Peyer's patch (tissue), 4 donors: ENCODE data around the gene OGFRL1.

Experiments used
- CTCF ChIP-seq, 6 experiments: fragments of 450-650 bp in 4 of 6; fragments of 200-600 bp in 2 of 6; sonication (generic) in 1 of 6; IDR thresholded peaks; one replicate each; pipeline ENCODE4 v1.5.1; 2017 to 2019; ENCODE audit warnings: antibody characterized with exemption in 6 of 6, mild to moderate bottlenecking in 3 of 6, moderate library complexity in 1 of 6
- POLR2A ChIP-seq, 2 donors: fragments of 450-650 bp; IDR thresholded peaks; one replicate each; pipeline ENCODE4 v1.5.1; 2017; ENCODE audit warnings: antibody characterized with exemption in 2 of 2, mild to moderate bottlenecking in 2 of 2, moderate library complexity in 2 of 2

DNA sequence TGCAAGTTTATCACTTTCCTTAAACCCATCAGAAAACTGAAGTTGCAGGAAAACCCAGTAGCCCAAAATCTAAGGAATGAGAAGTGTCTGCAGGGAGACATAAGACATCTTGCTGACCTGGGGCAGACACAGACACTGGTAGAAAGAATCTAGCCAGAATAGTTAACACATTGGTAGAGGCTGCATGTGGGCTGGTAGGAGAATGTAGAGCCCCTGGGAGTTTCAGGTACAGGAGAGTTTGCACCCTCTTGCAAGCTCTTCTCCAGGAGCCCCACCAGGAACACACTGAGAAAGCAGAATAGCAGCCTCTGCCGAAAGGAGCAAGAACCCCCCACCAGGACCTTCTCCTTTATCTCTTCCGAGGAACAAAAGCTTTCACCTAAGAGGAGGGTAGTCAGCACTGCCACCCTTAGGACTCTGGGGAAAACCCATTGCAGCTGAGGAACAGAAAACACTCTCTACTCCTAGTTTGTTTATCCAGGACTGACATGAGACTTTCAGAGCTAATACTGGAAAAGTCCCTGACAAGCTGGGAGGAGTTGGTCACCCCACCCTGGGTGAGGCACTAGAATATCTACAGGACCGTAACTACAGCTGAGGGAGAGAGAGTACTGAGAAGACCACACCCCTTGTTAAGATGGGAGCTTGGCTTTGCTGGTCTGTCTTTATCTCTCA lies 10.5 kb upstream of the OGFRL1 start:
- no peak for TF ChIP-seq CTCF (IDR thresholded peaks at IDR 0.05)
- TF ChIP-seq POLR2A (IDR thresholded peaks at IDR 0.05) = no peak
